HepG2 (cell line): ENCODE results near the gene SLC2A11. TPM values are rescaled to one million over a fixed set of nuclear protein-coding genes. Genes with fewer than 3 reads are reported as not detected.
A peak's percentile ranks its signal among the peaks of the same experiment; 100 is the strongest.

Experiments used
- CCDC6 ChIP-seq: sonication (generic); formaldehyde crosslinking; IDR thresholded peaks from 2 replicates; pipeline ENCODE4 v1.8.1; 2022; ENCODE audit warnings: mild to moderate bottlenecking, missing genetic modification reagents, moderate library complexity
- HNRNPL ChIP-seq: fragments of 200-400 bp; formaldehyde crosslinking; IDR thresholded peaks from 2 replicates; pipeline ENCODE4 v1.6.1; 2017; ENCODE audit warnings: mild to moderate bottlenecking, low read depth, low read length
- SMAD3 ChIP-seq: sonication (generic); formaldehyde crosslinking; IDR thresholded peaks from 2 replicates; pipeline ENCODE4 v1.4.0; 2020; ENCODE audit warnings: missing genetic modification reagents
- ZBTB7B ChIP-seq: sonication (generic); formaldehyde crosslinking; IDR thresholded peaks from 2 replicates; pipeline ENCODE4 v1.4.0; 2020; ENCODE audit warnings: missing genetic modification reagents
- ZNF891 ChIP-seq: sonication (generic); formaldehyde crosslinking; IDR thresholded peaks from 2 replicates; pipeline ENCODE4 v1.5.0; 2020; ENCODE audit warnings: mild to moderate bottlenecking, missing genetic modification reagents
- polyA plus RNA-seq, 8 experiments: library from polyadenylated mRNA; depleted of rRNA in 3 of 8; stranded (reverse) in 7 of 8; unstranded in 1 of 8; fragments of >200 nt; fragmentation: Illumina TruSeq in 4 of 8; extraction: Trizol in 4 of 8; gene quantifications; 2 replicates each; pipeline versions ENCODE4 v1.2.1 to v1.2.3, GENCODE V29; 2011 to 2016; ENCODE audit warnings: low read depth in 4 of 8, missing spikeins in 1 of 8, mixed read lengths in 1 of 8; ENCODE audit not compliant: insufficient read depth in 1 of 8
- total RNA-seq, 5 experiments: library from RNA; depleted of rRNA; stranded (reverse); fragments of >200 nt; fragmentation: Illumina TruSeq; extraction: Trizol; gene quantifications; 2 replicates each; pipeline ENCODE4 v1.2.3, GENCODE V29; 2016; ENCODE audit warnings: low read depth in 1 of 5
- TF ChIP-seq, protein P1 (sequence below): sonication (generic); formaldehyde crosslinking; IDR thresholded peaks from 2 replicates; pipeline ENCODE4 v1.4.0; 2020; ENCODE audit warnings: missing genetic modification reagents

Gene SLC2A11
- total and polyA plus RNA-seq, 2 of the 13 experiments (the other 11 are each of a cell fraction or from before 2014, with no cell fraction given): 15.2 to 15.4 TPM

DNA sequence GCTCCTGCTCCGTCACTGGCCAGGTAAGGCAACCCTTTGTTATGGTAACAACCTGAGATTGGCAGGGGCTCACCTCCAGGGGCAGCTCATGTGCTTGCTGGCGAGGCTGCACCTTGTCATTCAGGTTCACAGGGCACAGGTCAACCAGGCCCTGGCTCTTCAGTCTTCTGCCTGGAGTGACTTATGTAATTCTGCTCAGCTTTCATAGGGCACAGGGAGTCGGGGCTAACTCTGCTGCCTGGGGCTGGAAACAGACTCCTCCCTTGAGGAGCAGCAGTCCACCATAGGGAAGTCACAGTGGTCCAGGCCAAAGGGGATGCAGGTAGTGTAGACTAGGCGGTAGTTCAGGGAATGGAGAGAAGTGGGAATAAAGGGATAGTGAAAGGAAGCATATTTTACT lies 35.0 kb downstream of the SLC2A11 start (continued):
- TF ChIP-seq ZNF891 (CRISPR knock-in tag) (no peak), SMAD3 (CRISPR knock-in tag) (no peak), ZBTB7B (CRISPR knock-in tag) (0 out of 2 replicates have a peak, but pooled peaks have one; percentile 25), CCDC6 (CRISPR knock-in tag) (0 out of 2 replicates have a peak, but pooled peaks have one; percentile 31), HNRNPL (no peak)
- TF ChIP-seq, protein P1, sequence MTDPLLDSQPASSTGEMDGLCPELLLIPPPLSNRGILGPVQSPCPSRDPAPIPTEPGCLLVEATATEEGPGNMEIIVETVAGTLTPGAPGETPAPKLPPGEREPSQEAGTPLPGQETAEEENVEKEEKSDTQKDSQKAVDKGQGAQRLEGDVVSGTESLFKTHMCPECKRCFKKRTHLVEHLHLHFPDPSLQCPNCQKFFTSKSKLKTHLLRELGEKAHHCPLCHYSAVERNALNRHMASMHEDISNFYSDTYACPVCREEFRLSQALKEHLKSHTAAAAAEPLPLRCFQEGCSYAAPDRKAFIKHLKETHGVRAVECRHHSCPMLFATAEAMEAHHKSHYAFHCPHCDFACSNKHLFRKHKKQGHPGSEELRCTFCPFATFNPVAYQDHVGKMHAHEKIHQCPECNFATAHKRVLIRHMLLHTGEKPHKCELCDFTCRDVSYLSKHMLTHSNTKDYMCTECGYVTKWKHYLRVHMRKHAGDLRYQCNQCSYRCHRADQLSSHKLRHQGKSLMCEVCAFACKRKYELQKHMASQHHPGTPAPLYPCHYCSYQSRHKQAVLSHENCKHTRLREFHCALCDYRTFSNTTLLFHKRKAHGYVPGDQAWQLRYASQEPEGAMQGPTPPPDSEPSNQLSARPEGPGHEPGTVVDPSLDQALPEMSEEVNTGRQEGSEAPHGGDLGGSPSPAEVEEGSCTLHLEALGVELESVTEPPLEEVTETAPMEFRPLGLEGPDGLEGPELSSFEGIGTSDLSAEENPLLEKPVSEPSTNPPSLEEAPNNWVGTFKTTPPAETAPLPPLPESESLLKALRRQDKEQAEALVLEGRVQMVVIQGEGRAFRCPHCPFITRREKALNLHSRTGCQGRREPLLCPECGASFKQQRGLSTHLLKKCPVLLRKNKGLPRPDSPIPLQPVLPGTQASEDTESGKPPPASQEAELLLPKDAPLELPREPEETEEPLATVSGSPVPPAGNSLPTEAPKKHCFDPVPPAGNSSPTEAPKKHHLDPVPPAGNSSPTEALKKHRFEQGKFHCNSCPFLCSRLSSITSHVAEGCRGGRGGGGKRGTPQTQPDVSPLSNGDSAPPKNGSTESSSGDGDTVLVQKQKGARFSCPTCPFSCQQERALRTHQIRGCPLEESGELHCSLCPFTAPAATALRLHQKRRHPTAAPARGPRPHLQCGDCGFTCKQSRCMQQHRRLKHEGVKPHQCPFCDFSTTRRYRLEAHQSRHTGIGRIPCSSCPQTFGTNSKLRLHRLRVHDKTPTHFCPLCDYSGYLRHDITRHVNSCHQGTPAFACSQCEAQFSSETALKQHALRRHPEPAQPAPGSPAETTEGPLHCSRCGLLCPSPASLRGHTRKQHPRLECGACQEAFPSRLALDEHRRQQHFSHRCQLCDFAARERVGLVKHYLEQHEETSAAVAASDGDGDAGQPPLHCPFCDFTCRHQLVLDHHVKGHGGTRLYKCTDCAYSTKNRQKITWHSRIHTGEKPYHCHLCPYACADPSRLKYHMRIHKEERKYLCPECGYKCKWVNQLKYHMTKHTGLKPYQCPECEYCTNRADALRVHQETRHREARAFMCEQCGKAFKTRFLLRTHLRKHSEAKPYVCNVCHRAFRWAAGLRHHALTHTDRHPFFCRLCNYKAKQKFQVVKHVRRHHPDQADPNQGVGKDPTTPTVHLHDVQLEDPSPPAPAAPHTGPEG (CRISPR knock-in tag): no peak
